ENCODE results near the gene VWA1.
"Not testable (repeated sequence)": the region's sequence is repeated elsewhere in the genome, so short reads cannot be mapped to it uniquely, and the experiment has no call there.

Gene VWA1

GRCh38 chr1:1471389-1472052, 36.0 kb downstream of the VWA1 start, which contains the start of gene ATAD3B:
Gene ATAD3B, plus strand, starts transcription at chr1:1471765. Its CDS starts 120 bp downstream, at chr1:1471885.
- H3K4me1 ChIP-seq = 0 out of 2 replicates have a peak, but pooled peaks cover 7% of the 10 kb centered on the region

GRCh38 chr1:1472053-1472876, 36.8 kb downstream of the VWA1 start:
- in situ Hi-C loops (cut with MboI; ENCODE audit: low sequenced_read_pairs); H3K27me3 ChIP-seq (ENCODE audit: low read depth); H3K9me3 ChIP-seq; H3K36me3 ChIP-seq (replicated peaks); H3K4me1 ChIP-seq; DNase-seq (ENCODE audit: low spot score in 2 of 2): not testable (repeated sequence)
- peak overlapping the region; percentile 74 for H3K4me3 ChIP-seq

More at GRCh38 chr1:1471389-1472052, 36.0 kb downstream of the VWA1 start, which contains the start of gene ATAD3B:
- Histone ChIP-seq H3K36me3 (replicated peaks) (peaks cover 1% of the 10 kb centered on the region), H3K4me3 (peak within 1 kb of the TSS; percentile 74), H3K9me3 (no peaks in the 10 kb centered on the region), H3K27me3 (ENCODE audit: low read depth) (no peaks in the 10 kb centered on the region)
- peak; percentile 81 to 94 for DNase-seq (ENCODE audit: low spot score in 2 of 2)
- in situ Hi-C loops (cut with MboI; ENCODE audit: low sequenced_read_pairs) = no loop called here

- H3K9me3 ChIP-seq; H3K27me3 ChIP-seq (ENCODE audit: low read depth); DNase-seq (ENCODE audit: low spot score in 2 of 2); in situ Hi-C loops (cut with MboI; ENCODE audit: low sequenced_read_pairs); H3K4me1 ChIP-seq; H3K4me3 ChIP-seq: not testable (repeated sequence)
- peaks cover 35% of the 10 kb centered on the region for H3K36me3 ChIP-seq (replicated peaks)
These were observed 40.5 kb downstream of the VWA1 start for GRCh38 chr1:1476011-1476410.

- Histone ChIP-seq H3K9me3 (no peaks in the 10 kb centered on the region), H3K4me1 (no peaks in the 10 kb centered on the region), H3K36me3 (replicated peaks) (peaks cover 39% of the 10 kb centered on the region), H3K4me3 (no peak overlapping the region), H3K27me3 (ENCODE audit: low read depth) (no peaks in the 10 kb centered on the region)
- DNase-seq (ENCODE audit: low spot score in 2 of 2) = no peak
- in situ Hi-C loops (cut with MboI; ENCODE audit: low sequenced_read_pairs) = no loop called here
These were observed 41.7 kb downstream of the VWA1 start for GRCh38 chr1:1477206-1477605.

GRCh38 chr1:1479547-1480487, 44.3 kb downstream of the VWA1 start:
- peaks cover 62% of the 10 kb centered on the region for H3K36me3 ChIP-seq (replicated peaks)
- no peak for DNase-seq (ENCODE audit: low spot score in 2 of 2)
- H3K9me3 ChIP-seq = no peaks in the 10 kb centered on the region
- in situ Hi-C loops (cut with MboI; ENCODE audit: low sequenced_read_pairs) = no loop called here
- H3K4me1 ChIP-seq = no peaks in the 10 kb centered on the region
- H3K27me3 ChIP-seq (ENCODE audit: low read depth) = no peaks in the 10 kb centered on the region
- H3K4me3 ChIP-seq = no peak overlapping the region

- in situ Hi-C loops (cut with MboI; ENCODE audit: low sequenced_read_pairs); H3K27me3 ChIP-seq (ENCODE audit: low read depth): not testable (repeated sequence)
- peaks cover 62% of the 10 kb centered on the region for H3K36me3 ChIP-seq (replicated peaks)
These were observed 45.0 kb downstream of the VWA1 start for GRCh38 chr1:1480488-1480867.

GRCh38 chr1:1481811-1482210, 46.3 kb downstream of the VWA1 start:
- not testable (repeated sequence) for DNase-seq (ENCODE audit: low spot score in 2 of 2)

More at GRCh38 chr1:1480488-1480867, 45.0 kb downstream of the VWA1 start:
- not testable (repeated sequence) for H3K9me3 ChIP-seq; H3K4me1 ChIP-seq; DNase-seq (ENCODE audit: low spot score in 2 of 2); H3K4me3 ChIP-seq

GRCh38 chr1:1482856-1483255, 47.4 kb downstream of the VWA1 start:
- Histone ChIP-seq H3K27me3 (ENCODE audit: low read depth) (no peaks in the 10 kb centered on the region), H3K4me3 (no peak overlapping the region), H3K36me3 (replicated peaks) (peaks cover 58% of the 10 kb centered on the region), H3K9me3 (no peaks in the 10 kb centered on the region), H3K4me1 (no peaks in the 10 kb centered on the region)
- in situ Hi-C loops (cut with MboI; ENCODE audit: low sequenced_read_pairs) = no loop called here
- no peak for DNase-seq (ENCODE audit: low spot score in 2 of 2)

More at GRCh38 chr1:1481811-1482210, 46.3 kb downstream of the VWA1 start:
- H3K27me3 ChIP-seq (ENCODE audit: low read depth); in situ Hi-C loops (cut with MboI; ENCODE audit: low sequenced_read_pairs); H3K4me3 ChIP-seq; H3K4me1 ChIP-seq; H3K9me3 ChIP-seq: not testable (repeated sequence)
- H3K36me3 ChIP-seq (replicated peaks) = peaks cover 64% of the 10 kb centered on the region

- in situ Hi-C loops (cut with MboI; ENCODE audit: low sequenced_read_pairs) = no loop called here
- no peak overlapping the region for H3K4me3 ChIP-seq
- no peaks in the 10 kb centered on the region for H3K9me3 ChIP-seq
- no peaks in the 10 kb centered on the region for H3K4me1 ChIP-seq
- no peaks in the 10 kb centered on the region for H3K27me3 ChIP-seq (ENCODE audit: low read depth)
- DNase-seq (ENCODE audit: low spot score in 2 of 2) = no peak
- peaks cover 61% of the 10 kb centered on the region for H3K36me3 ChIP-seq (replicated peaks)
These were observed 48.2 kb downstream of the VWA1 start for GRCh38 chr1:1483714-1484113.

- H3K4me3 ChIP-seq; H3K9me3 ChIP-seq; in situ Hi-C loops (cut with MboI; ENCODE audit: low sequenced_read_pairs); H3K4me1 ChIP-seq; DNase-seq (ENCODE audit: low spot score in 2 of 2); H3K27me3 ChIP-seq (ENCODE audit: low read depth): not testable (repeated sequence)
- peaks cover 66% of the 10 kb centered on the region for H3K36me3 ChIP-seq (replicated peaks)
These were observed 49.7 kb downstream of the VWA1 start for GRCh38 chr1:1484976-1485750.

GRCh38 chr1:1485755-1486317, 50.3 kb downstream of the VWA1 start:
- H3K27me3 ChIP-seq (ENCODE audit: low read depth); H3K4me1 ChIP-seq; DNase-seq (ENCODE audit: low spot score in 2 of 2); H3K9me3 ChIP-seq; in situ Hi-C loops (cut with MboI; ENCODE audit: low sequenced_read_pairs); H3K4me3 ChIP-seq: not testable (repeated sequence)
- H3K36me3 ChIP-seq (replicated peaks) = peaks cover 68% of the 10 kb centered on the region

- H3K4me1 ChIP-seq = no peaks in the 10 kb centered on the region
- no peaks in the 10 kb centered on the region for H3K9me3 ChIP-seq
- no peak for DNase-seq (ENCODE audit: low spot score in 2 of 2)
- no peak overlapping the region for H3K4me3 ChIP-seq
- in situ Hi-C loops (cut with MboI; ENCODE audit: low sequenced_read_pairs) = no loop called here
- no peaks in the 10 kb centered on the region for H3K27me3 ChIP-seq (ENCODE audit: low read depth)
- H3K36me3 ChIP-seq (replicated peaks) = peaks cover 77% of the 10 kb centered on the region
These were observed 52.2 kb downstream of the VWA1 start for GRCh38 chr1:1487701-1488100.
